H9 (cell line): ENCODE data around the gene ZP1. TPM values are rescaled to one million over a fixed set of nuclear protein-coding genes. Genes with fewer than 3 reads are reported as not detected.

Source experiments
- DNase-seq: peaks from one replicate; pipeline ENCODE4 v3.0.0-alpha.2; 2017
- H2AFZ ChIP-seq: one replicate; pipeline ENCODE4 v1.6.1; 2013; ENCODE audit warnings: mild to moderate bottlenecking, low read length, control low read depth, moderate library complexity
- H2AK5ac ChIP-seq: 2 replicates; pipeline ENCODE4 v1.6.1; 2013; ENCODE audit warnings: low read length, control low read depth, mixed read lengths; ENCODE audit not compliant: insufficient read length
- H2BK120ac ChIP-seq: one replicate; pipeline ENCODE4 v1.6.1; 2013; ENCODE audit warnings: low read depth, mild to moderate bottlenecking, low read length, control low read depth, inconsistent platforms; ENCODE audit not compliant: poor library complexity, severe bottlenecking
- H2BK12ac ChIP-seq: 2 replicates; pipeline ENCODE4 v1.6.1; 2013; ENCODE audit warnings: low read length, control low read depth, mixed read lengths, low read depth; ENCODE audit not compliant: insufficient read length
- H2BK15ac ChIP-seq: 2 replicates; pipeline ENCODE4 v1.6.1; 2013; ENCODE audit warnings: low read depth, low read length, control low read depth
- H2BK20ac ChIP-seq: one replicate; pipeline ENCODE4 v1.6.1; 2013; ENCODE audit warnings: low read depth, mild to moderate bottlenecking, low read length, control low read depth, inconsistent platforms; ENCODE audit not compliant: poor library complexity, severe bottlenecking
- H2BK5ac ChIP-seq: 2 replicates; pipeline ENCODE4 v1.6.1; 2013; ENCODE audit warnings: low read length, control low read depth, mixed read lengths; ENCODE audit not compliant: insufficient read length
- H3K14ac ChIP-seq: 2 replicates; pipeline ENCODE4 v1.6.1; 2013; ENCODE audit warnings: low read length, control low read depth; ENCODE audit not compliant: insufficient read depth
- H3K18ac ChIP-seq: 2 replicates; pipeline ENCODE4 v1.6.1; 2013; ENCODE audit warnings: low read depth, mild to moderate bottlenecking, mixed read lengths, low read length, control low read depth; ENCODE audit not compliant: insufficient read length
- H3K23ac ChIP-seq: 2 replicates; pipeline ENCODE4 v1.6.1; 2013; ENCODE audit warnings: low read length, control low read depth, mixed read lengths, low read depth; ENCODE audit not compliant: insufficient read length
- H3K23me2 ChIP-seq: 2 replicates; pipeline ENCODE4 v1.6.1; 2013; ENCODE audit warnings: low read depth, mild to moderate bottlenecking, mixed read lengths, low read length, control low read depth; ENCODE audit not compliant: insufficient read length, poor library complexity, severe bottlenecking
- H3K27ac ChIP-seq: 2 replicates; pipeline ENCODE4 v1.5.1; 2013; ENCODE audit warnings: low read length, control low read depth, mixed read lengths, low read depth; ENCODE audit not compliant: insufficient read length
- H3K27me3 ChIP-seq: 2 replicates; pipeline ENCODE4 v1.6.1; 2013; ENCODE audit warnings: low read length, control low read depth, inconsistent platforms; ENCODE audit not compliant: insufficient read depth
- H3K4ac ChIP-seq: 2 replicates; pipeline ENCODE4 v1.6.1; 2013; ENCODE audit warnings: low read depth, mild to moderate bottlenecking, control low read depth, inconsistent platforms, low read length, moderate library complexity
- H3K4me1 ChIP-seq: 2 replicates; pipeline ENCODE4 v1.6.1; 2013; ENCODE audit warnings: low read length, control low read depth, inconsistent platforms; ENCODE audit not compliant: insufficient read depth
- H3K4me2 ChIP-seq: 2 replicates; pipeline ENCODE4 v1.6.1; 2013; ENCODE audit warnings: low read length, control low read depth, mixed read lengths; ENCODE audit not compliant: insufficient read length, insufficient read depth
- H3K56ac ChIP-seq: 2 replicates; pipeline ENCODE4 v1.6.1; 2013; ENCODE audit warnings: low read depth, mild to moderate bottlenecking, mixed read lengths, low read length, control low read depth; ENCODE audit not compliant: insufficient read length
- H3K79me1 ChIP-seq: 2 replicates; pipeline ENCODE4 v1.6.1; 2013; ENCODE audit warnings: low read depth, mild to moderate bottlenecking, moderate library complexity, low read length, control low read depth, inconsistent platforms; ENCODE audit not compliant: insufficient read depth, poor library complexity, severe bottlenecking
- H3K79me2 ChIP-seq: 2 replicates; pipeline ENCODE4 v1.6.1; 2013; ENCODE audit warnings: low read length, control low read depth, inconsistent platforms; ENCODE audit not compliant: insufficient read depth
- H3K9ac ChIP-seq: 2 replicates; pipeline ENCODE4 v1.6.1; 2013; ENCODE audit warnings: low read length, control low read depth, mixed read lengths; ENCODE audit not compliant: insufficient read length; ENCODE audit errors: extremely low read depth
- H3K9me3 ChIP-seq: one replicate; pipeline ENCODE4 v1.6.1; 2013; ENCODE audit warnings: low read depth, low read length, inconsistent platforms; ENCODE audit not compliant: control insufficient read depth
- H3T11ph ChIP-seq: one replicate; pipeline ENCODE4 v1.6.1; 2013; ENCODE audit warnings: mild to moderate bottlenecking, low read length, control low read depth, inconsistent platforms
- H4K20me1 ChIP-seq: one replicate; pipeline ENCODE4 v1.6.1; 2013; ENCODE audit not compliant: control insufficient read depth, insufficient read length, insufficient read depth
- H4K5ac ChIP-seq: 2 replicates; pipeline ENCODE4 v1.6.1; 2013; ENCODE audit warnings: low read depth, mild to moderate bottlenecking, mixed read lengths, low read length, control low read depth; ENCODE audit not compliant: insufficient read length
- H4K8ac ChIP-seq: replicated peaks from 2 replicates; pipeline ENCODE4 v1.6.1; 2013; ENCODE audit warnings: low read length, control low read depth, mixed read lengths, low read depth; ENCODE audit not compliant: insufficient read length
- H4K91ac ChIP-seq: 2 replicates; pipeline ENCODE4 v1.6.1; 2013; ENCODE audit warnings: low read depth, mild to moderate bottlenecking, moderate library complexity, mixed read lengths, low read length, control low read depth; ENCODE audit not compliant: insufficient read length
- H3K27ac Mint-ChIP-seq, 3 experiments: 2 replicates in 2 of 3; 3 replicates in 1 of 3; pipeline ENCODE4 v1.8.0; 2020 to 2021; ENCODE audit warnings: mixed read lengths in 3 of 3, mild to moderate bottlenecking in 1 of 3, moderate library complexity in 1 of 3
- H3K27me3 Mint-ChIP-seq: 2 replicates; pipeline ENCODE4 v1.8.0; 2021; ENCODE audit warnings: low read depth, mild to moderate bottlenecking, moderate library complexity, mixed read lengths
- H3K36me3 Mint-ChIP-seq, 3 experiments: 2 replicates in 2 of 3; 3 replicates in 1 of 3; pipeline ENCODE4 v1.8.0; 2020 to 2021; ENCODE audit warnings: low read depth in 3 of 3, mixed read lengths in 3 of 3; ENCODE audit not compliant: insufficient read depth in 1 of 3
- H3K4me1 Mint-ChIP-seq, 2 experiments: 2 replicates each; pipeline ENCODE4 v1.8.0; 2020; ENCODE audit warnings: mixed read lengths in 2 of 2
- H3K4me3 Mint-ChIP-seq, 2 experiments: 2 replicates in 1 of 2; 3 replicates in 1 of 2; pipeline ENCODE4 v1.8.0; 2020 to 2021; ENCODE audit warnings: mild to moderate bottlenecking in 2 of 2, mixed read lengths in 2 of 2, moderate library complexity in 1 of 2
- H3K9me3 Mint-ChIP-seq, 2 experiments: 2 replicates in 1 of 2; 3 replicates in 1 of 2; pipeline ENCODE4 v1.8.0; 2020; ENCODE audit warnings: mild to moderate bottlenecking in 2 of 2, mixed read lengths in 2 of 2, moderate library complexity in 1 of 2
- CTCF ChIP-seq: fragments of 200-600 bp; sonication (generic); conservative IDR thresholded peaks from 3 replicates; pipeline ENCODE4 v1.8.0; 2021; ENCODE audit warnings: antibody characterized with exemption, mild to moderate bottlenecking
- WGBS: extraction: QIAGEN DNeasy Blood & Tissue Kit; methylation state at CpG from one replicate; pipeline ENCODE4 v1.1.7; 2013; ENCODE audit warnings: missing lambda C conversion rate, low lambda C conversion rate, mixed read lengths; ENCODE audit not compliant: insufficient read length; ENCODE audit errors: extremely low coverage; 5-methylcytosine and 5-hydroxymethylcytosine counted together
- total RNA-seq: library from RNA; stranded (reverse); gene quantifications from 2 replicates; pipeline ENCODE4 v1.2.1, GENCODE V29; 2021

The ZP1 gene
- total RNA-seq, 1 experiment from 2014 or later: not detected

- H3K9me3 ChIP-seq: no peaks in the 10 kb centered on the region
- peaks cover 8 to 9% of the 10 kb centered on the region in 2 experiments for H3K4me1 Mint-ChIP-seq
- H3K4me3 Mint-ChIP-seq: no peak overlapping the region
- no peak overlapping the region for H2AK5ac ChIP-seq
- no peak overlapping the region for H2AFZ ChIP-seq
- no peaks in the 10 kb centered on the region for H3K79me1 ChIP-seq
- no peak overlapping the region for H4K8ac ChIP-seq
- no peak overlapping the region for H4K5ac ChIP-seq
- no peaks in the 10 kb centered on the region for H4K20me1 ChIP-seq
- H3K4ac ChIP-seq: no peak overlapping the region
- no peak overlapping the region for H3K23ac ChIP-seq
- H3K4me1 ChIP-seq: peaks cover 2% of the 10 kb centered on the region; the same call in 1 of the 2 replicates
- H3K27me3 Mint-ChIP-seq: no peaks in the 10 kb centered on the region; the same call in 1 of the 2 replicates
- H3K14ac ChIP-seq: no peak overlapping the region
- no peak overlapping the region for H2BK12ac ChIP-seq
- no peak overlapping the region for H2BK5ac ChIP-seq
- no peak overlapping the region for H4K91ac ChIP-seq
- no peaks in the 10 kb centered on the region for H3K27me3 ChIP-seq
- H3K27ac ChIP-seq: no peak overlapping the region
- H3K27ac Mint-ChIP-seq: peak overlapping the region in 1 of 3 experiments; percentile 61; a peak in 1 of 7 replicates
- no peak overlapping the region for H3K4me2 ChIP-seq
- no peak overlapping the region for H3K9ac ChIP-seq
- H3K18ac ChIP-seq: no peak overlapping the region
- no peak overlapping the region for H2BK20ac ChIP-seq
- no peaks in the 10 kb centered on the region for H3K79me2 ChIP-seq
- no peak for TF ChIP-seq CTCF
- H3T11ph ChIP-seq: no peak overlapping the region
- no peak for DNase-seq
- WGBS: no CpG with 5 or more reads among the region's 13 CpGs
- no peak overlapping the region for H2BK15ac ChIP-seq
- H3K23me2 ChIP-seq: no peaks in the 10 kb centered on the region
- H2BK120ac ChIP-seq: no peak overlapping the region
- peaks cover 0 to 1% (median 0%) of the 10 kb centered on the region in 3 experiments; a peak in 1 of 7 replicates for H3K36me3 Mint-ChIP-seq
- H3K9me3 Mint-ChIP-seq: no peaks in the 10 kb centered on the region
- no peak overlapping the region for H3K56ac ChIP-seq
Measured at GRCh38 chr11:60874421-60875365, 7.4 kb downstream of the ZP1 start.
